Measurements from ENCODE around the gene GYS2.

The GYS2 gene

DNA sequence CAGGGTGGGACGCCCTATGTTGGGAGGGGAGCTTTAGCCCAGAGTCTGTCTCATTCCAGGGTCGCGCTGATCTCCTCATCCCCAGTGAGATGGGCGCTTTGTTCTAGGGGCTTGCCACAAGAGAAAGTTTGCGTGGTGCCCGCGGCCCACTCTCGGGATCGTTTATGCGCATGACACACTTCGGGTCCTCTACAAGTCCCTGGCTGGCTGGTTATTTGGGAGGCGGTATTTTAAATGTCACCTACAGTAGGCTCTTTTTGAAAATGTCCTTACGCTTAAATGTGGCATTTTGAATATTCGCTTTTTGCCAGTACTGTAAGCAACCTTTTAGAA, 102.5 kb downstream of the GYS2 start:
- Histone ChIP-seq H3K36me3 (ENCODE audit: insufficient read depth, low read length) (peaks cover 2% of the 10 kb centered on the region; the same call in 1 of the 2 replicates), H2AFZ (ENCODE audit: low read length) (peak overlapping the region; percentile 98), H3K79me2 (ENCODE audit: insufficient read depth, low read length) (peaks cover 85% of the 10 kb centered on the region), H3K9me2 (replicated peaks; ENCODE audit: low read depth, low read length) (no peaks in the 10 kb centered on the region), H3K9ac (ENCODE audit: low read depth, low read length, poor library complexity, severe bottlenecking) (peak overlapping the region; percentile 84), H3K4me3 (ENCODE audit: low read length, poor library complexity, severe bottlenecking) (peak overlapping the region; percentile 91), H3F3A (ENCODE audit: low read depth) (no peaks in the 10 kb centered on the region), H3K4me2 (ENCODE audit: low read depth, low read length, poor library complexity, severe bottlenecking) (peak overlapping the region; percentile 86), H3K9me3 (ENCODE audit: insufficient read depth, low read depth, low read length) (no peaks in the 10 kb centered on the region), H3K27me3 (ENCODE audit: insufficient read depth, low read length, poor library complexity, severe bottlenecking) (no peaks in the 10 kb centered on the region), H4K20me1 (ENCODE audit: insufficient read depth, low read length, poor library complexity, severe bottlenecking) (peaks cover 55% of the 10 kb centered on the region), H3K4me1 (ENCODE audit: insufficient read depth, low read length, poor library complexity, severe bottlenecking) (peaks cover 61% of the 10 kb centered on the region)
- no peak for TF ChIP-seq EZH2phosphoT487 (IDR thresholded peaks at IDR 0.05; ENCODE audit: borderline replicate concordance)
- TF ChIP-seq, protein P1, sequence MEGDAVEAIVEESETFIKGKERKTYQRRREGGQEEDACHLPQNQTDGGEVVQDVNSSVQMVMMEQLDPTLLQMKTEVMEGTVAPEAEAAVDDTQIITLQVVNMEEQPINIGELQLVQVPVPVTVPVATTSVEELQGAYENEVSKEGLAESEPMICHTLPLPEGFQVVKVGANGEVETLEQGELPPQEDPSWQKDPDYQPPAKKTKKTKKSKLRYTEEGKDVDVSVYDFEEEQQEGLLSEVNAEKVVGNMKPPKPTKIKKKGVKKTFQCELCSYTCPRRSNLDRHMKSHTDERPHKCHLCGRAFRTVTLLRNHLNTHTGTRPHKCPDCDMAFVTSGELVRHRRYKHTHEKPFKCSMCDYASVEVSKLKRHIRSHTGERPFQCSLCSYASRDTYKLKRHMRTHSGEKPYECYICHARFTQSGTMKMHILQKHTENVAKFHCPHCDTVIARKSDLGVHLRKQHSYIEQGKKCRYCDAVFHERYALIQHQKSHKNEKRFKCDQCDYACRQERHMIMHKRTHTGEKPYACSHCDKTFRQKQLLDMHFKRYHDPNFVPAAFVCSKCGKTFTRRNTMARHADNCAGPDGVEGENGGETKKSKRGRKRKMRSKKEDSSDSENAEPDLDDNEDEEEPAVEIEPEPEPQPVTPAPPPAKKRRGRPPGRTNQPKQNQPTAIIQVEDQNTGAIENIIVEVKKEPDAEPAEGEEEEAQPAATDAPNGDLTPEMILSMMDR (conservative IDR thresholded peaks at IDR 0.05; ENCODE audit: low read length): no peak

DNA sequence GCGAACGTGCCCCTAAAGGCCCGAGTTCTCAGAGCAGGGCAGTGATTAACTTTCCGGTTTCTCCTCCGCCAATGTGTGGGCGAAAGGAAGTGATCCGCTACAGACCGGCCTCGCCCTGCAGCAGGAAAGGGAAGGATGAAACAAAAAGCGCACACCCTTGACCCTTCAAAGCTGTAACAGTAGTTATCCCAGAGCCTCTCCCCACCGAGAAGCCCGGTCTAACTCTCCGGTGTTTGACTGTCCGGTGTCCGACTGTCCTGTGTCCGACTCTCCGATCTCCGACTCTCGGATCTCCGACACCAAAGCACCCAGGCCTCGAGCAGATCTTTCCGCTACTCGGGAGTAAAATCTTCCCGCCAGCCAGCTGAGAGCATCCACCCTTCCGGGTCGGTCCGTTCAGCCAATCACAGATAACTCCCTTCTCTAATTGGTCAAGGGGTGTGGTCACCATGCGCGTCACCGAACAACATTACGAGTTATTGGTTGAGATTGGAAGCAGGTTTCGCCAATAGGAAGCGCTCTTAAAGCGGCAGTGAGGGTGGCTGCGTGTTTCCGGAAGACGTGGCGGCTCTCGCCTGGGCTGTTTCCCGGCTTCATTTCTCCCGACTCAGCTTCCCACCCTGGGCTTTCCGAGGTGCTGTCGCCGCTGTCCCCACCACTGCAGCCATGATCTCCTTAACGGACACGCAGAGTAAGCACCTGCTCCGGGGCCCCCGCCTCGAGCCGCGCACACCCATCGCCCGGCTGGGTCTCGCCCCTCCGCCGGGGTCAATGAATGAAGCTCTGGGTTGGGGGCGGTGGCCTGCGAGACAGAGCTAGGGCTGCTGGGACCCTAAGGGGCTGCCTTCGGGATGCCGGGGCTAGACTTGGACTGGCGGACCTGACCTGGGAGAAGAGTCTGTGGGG, 103.1 kb downstream of the GYS2 start, which contains the start of the genes GOLT1B and RECQL:
TSS of gene GOLT1B (plus strand) at position 532 of the 906 bp plus-strand sequence. CDS start at position 667, 135 bp downstream.
TSS of gene RECQL (minus strand) at position 378 of the 906 bp plus-strand sequence. CDS start 2,065 bp downstream, outside the sequence.
- peak within 1 kb of the TSS; percentile 91 for H3K4me3 ChIP-seq (ENCODE audit: low read length, poor library complexity, severe bottlenecking)
- H3K9me2 ChIP-seq (replicated peaks; ENCODE audit: low read depth, low read length): no peaks in the 10 kb centered on the region
- TF ChIP-seq, protein P1 (conservative IDR thresholded peaks at IDR 0.05; ENCODE audit: low read length): no peak
- no peak for TF ChIP-seq EZH2phosphoT487 (IDR thresholded peaks at IDR 0.05; ENCODE audit: borderline replicate concordance)
- H3K36me3 ChIP-seq (ENCODE audit: insufficient read depth, low read length): peaks cover 5% of the 10 kb centered on the region; the same call in 1 of the 2 replicates
- H4K20me1 ChIP-seq (ENCODE audit: insufficient read depth, low read length, poor library complexity, severe bottlenecking): peaks cover 51% of the 10 kb centered on the region
- no peaks in the 10 kb centered on the region for H3K9me3 ChIP-seq (ENCODE audit: insufficient read depth, low read depth, low read length)
- no peaks in the 10 kb centered on the region for H3K27me3 ChIP-seq (ENCODE audit: insufficient read depth, low read length, poor library complexity, severe bottlenecking)
- no peaks in the 10 kb centered on the region for H3F3A ChIP-seq (ENCODE audit: low read depth)
- peaks cover 79% of the 10 kb centered on the region for H3K79me2 ChIP-seq (ENCODE audit: insufficient read depth, low read length)
- H3K9ac ChIP-seq (ENCODE audit: low read depth, low read length, poor library complexity, severe bottlenecking): peak within 1 kb of the TSS; percentile 84
- H3K4me2 ChIP-seq (ENCODE audit: low read depth, low read length, poor library complexity, severe bottlenecking): peak within 1 kb of the TSS; percentile 86
- H3K4me1 ChIP-seq (ENCODE audit: insufficient read depth, low read length, poor library complexity, severe bottlenecking): peaks cover 61% of the 10 kb centered on the region
- peak within 1 kb of the TSS; percentile 98 for H2AFZ ChIP-seq (ENCODE audit: low read length)

DNA sequence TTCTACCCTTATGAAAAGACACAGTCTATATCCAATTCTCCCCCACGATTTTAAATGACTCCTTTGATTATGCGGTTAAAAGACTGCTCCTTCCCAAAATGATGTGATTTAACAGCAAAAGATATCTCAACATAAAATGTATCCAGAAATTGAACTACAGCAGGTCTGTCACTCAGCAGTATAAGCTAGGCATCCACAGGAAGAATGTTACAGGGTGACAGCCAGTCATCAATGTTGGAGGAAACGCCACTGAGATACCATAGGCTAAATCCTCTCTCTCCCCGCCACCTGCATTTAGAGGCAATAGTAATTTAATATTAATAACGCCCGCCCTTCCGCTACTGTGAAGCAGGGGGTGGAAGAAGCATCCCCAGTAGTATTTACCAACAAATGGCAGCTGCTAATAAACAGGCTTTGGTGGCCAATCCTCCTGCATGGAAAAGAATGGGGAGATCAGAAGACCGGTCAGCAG, 103.8 kb downstream of the GYS2 start:
- H2AFZ ChIP-seq (ENCODE audit: low read length): peak overlapping the region; percentile 91
- peaks cover 46% of the 10 kb centered on the region for H4K20me1 ChIP-seq (ENCODE audit: insufficient read depth, low read length, poor library complexity, severe bottlenecking)
- H3K4me1 ChIP-seq (ENCODE audit: insufficient read depth, low read length, poor library complexity, severe bottlenecking): peaks cover 56% of the 10 kb centered on the region
- peak overlapping the region; percentile 91 for H3K4me3 ChIP-seq (ENCODE audit: low read length, poor library complexity, severe bottlenecking)
- peaks cover 72% of the 10 kb centered on the region for H3K79me2 ChIP-seq (ENCODE audit: insufficient read depth, low read length)
- no peaks in the 10 kb centered on the region for H3K27me3 ChIP-seq (ENCODE audit: insufficient read depth, low read length, poor library complexity, severe bottlenecking)
- H3K9ac ChIP-seq (ENCODE audit: low read depth, low read length, poor library complexity, severe bottlenecking): peak overlapping the region; percentile 68
- TF ChIP-seq EZH2phosphoT487 (IDR thresholded peaks at IDR 0.05; ENCODE audit: borderline replicate concordance): no peak
- TF ChIP-seq, protein P1 (conservative IDR thresholded peaks at IDR 0.05; ENCODE audit: low read length): no peak
- H3K9me3 ChIP-seq (ENCODE audit: insufficient read depth, low read depth, low read length): no peaks in the 10 kb centered on the region
- H3K9me2 ChIP-seq (replicated peaks; ENCODE audit: low read depth, low read length): no peaks in the 10 kb centered on the region
- H3K4me2 ChIP-seq (ENCODE audit: low read depth, low read length, poor library complexity, severe bottlenecking): peak overlapping the region; percentile 77
- peaks cover 5% of the 10 kb centered on the region; the same call in 1 of the 2 replicates for H3K36me3 ChIP-seq (ENCODE audit: insufficient read depth, low read length)
- H3F3A ChIP-seq (ENCODE audit: low read depth): no peaks in the 10 kb centered on the region
